GM12873 (cell line): ENCODE data around the gene SDHAF4.

ENCODE experiments used
- TF ChIP-seq, protein P1 (sequence below): IDR thresholded peaks from 2 replicates; pipeline ENCODE4 v1.5.1; 2012; ENCODE audit warnings: low read depth, mild to moderate bottlenecking, moderate library complexity, low read length, control low read depth; ENCODE audit not compliant: insufficient read depth; ENCODE audit errors: missing control alignments

SDHAF4 gene

GRCh38 chr6:70537266-70537665 is 29.5 kb upstream of the SDHAF4 start:
- TF ChIP-seq, protein P1, sequence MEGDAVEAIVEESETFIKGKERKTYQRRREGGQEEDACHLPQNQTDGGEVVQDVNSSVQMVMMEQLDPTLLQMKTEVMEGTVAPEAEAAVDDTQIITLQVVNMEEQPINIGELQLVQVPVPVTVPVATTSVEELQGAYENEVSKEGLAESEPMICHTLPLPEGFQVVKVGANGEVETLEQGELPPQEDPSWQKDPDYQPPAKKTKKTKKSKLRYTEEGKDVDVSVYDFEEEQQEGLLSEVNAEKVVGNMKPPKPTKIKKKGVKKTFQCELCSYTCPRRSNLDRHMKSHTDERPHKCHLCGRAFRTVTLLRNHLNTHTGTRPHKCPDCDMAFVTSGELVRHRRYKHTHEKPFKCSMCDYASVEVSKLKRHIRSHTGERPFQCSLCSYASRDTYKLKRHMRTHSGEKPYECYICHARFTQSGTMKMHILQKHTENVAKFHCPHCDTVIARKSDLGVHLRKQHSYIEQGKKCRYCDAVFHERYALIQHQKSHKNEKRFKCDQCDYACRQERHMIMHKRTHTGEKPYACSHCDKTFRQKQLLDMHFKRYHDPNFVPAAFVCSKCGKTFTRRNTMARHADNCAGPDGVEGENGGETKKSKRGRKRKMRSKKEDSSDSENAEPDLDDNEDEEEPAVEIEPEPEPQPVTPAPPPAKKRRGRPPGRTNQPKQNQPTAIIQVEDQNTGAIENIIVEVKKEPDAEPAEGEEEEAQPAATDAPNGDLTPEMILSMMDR, result no peak

- TF ChIP-seq, protein P1, result no peak
These were observed 28.4 kb upstream of the SDHAF4 start for GRCh38 chr6:70538376-70538775.

- TF ChIP-seq, protein P1, result peak; percentile 41
These were observed 19.4 kb upstream of the SDHAF4 start for GRCh38 chr6:70547313-70547712.

DNA sequence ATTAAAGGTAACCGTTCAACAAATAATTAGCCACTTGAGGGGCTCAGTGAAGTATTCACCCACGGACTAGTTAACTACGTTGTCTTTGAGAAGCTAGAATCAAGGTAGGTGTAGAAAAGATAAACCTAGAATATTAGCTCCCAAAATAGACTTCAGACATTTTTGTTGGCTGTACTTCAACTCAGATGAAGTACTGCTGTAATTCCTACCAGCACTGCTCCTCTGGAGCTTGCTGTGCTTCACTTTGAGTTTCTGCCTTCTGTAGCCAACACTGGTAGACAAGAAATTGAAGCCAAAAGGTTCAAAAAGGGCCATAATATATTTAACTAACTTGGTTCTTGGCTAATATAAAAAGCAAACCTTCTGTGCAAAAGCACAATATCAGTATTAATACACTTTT is 18.8 kb upstream of the SDHAF4 start:
- TF ChIP-seq, protein P1, result no peak

DNA sequence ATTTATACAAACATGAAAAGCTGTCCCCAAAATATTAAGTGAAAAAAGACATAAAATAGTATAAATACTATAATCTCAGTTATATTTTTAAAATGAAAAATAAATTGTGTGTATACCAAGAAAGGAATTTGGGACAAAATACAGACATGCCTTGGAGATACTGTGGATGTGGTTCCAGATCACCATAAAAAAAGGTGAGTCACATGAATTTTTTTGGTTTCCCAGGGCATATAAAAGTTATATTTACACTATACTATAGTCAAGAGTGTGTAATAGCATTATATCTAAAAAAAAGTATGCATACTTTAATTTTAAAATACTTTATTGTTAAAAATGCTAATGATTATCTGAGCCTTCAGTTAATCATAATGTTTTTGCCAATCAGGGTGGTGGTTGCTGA is 17.4 kb upstream of the SDHAF4 start:
- TF ChIP-seq, protein P1, result no peak

DNA sequence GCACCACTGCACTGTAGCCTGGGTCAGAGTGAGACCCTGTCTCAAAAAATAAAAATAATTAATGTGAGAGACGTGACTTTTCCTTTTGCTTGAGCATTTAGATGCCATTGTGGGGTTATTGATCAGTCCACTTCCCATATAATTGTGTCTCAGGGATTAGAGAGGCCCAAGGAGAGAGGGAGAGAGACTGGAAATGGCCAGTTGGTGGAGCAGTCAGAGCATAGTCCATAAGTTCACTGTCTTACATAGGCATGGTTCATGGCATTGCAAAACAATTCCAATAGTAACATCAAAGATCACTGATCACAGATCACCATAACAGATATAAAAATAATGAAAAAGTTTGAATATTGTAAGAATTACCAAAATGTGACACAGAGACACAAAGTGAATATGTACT is 15.2 kb upstream of the SDHAF4 start:
- TF ChIP-seq, protein P1, result no peak

GRCh38 chr6:70552974-70553373 is 13.8 kb upstream of the SDHAF4 start:
- TF ChIP-seq, protein P1, result no peak
